DMS153 treated with DMSO at 0.1 percent for 48 hours (cell line): ENCODE measurements around the gene HES7.
"Not testable (repeated sequence)": the region's sequence is repeated elsewhere in the genome, so short reads cannot be mapped to it uniquely, and the experiment has no call there.

Source experiments
- DNase-seq: peaks from one replicate; lab custom pipeline; 2025; ENCODE audit not compliant: unreplicated experiment; lab: John Stamatoyannopoulos, UW

HES7 gene

GRCh38 chr17:8105957-8106398, 17.9 kb downstream of the HES7 start:
- DNase-seq, result no peak

GRCh38 chr17:8104911-8105310, 19.0 kb downstream of the HES7 start:
- no peak for DNase-seq

GRCh38 chr17:8103549-8103948, 20.4 kb downstream of the HES7 start:
- no peak for DNase-seq

GRCh38 chr17:8101721-8102120, 22.2 kb downstream of the HES7 start:
- no peak for DNase-seq

- no peak for DNase-seq
These were observed 23.1 kb downstream of the HES7 start for GRCh38 chr17:8100763-8101162.

GRCh38 chr17:8100111-8100510, 23.8 kb downstream of the HES7 start:
- DNase-seq, result no peak

GRCh38 chr17:8096541-8096940, 27.4 kb downstream of the HES7 start:
- DNase-seq, result no peak

GRCh38 chr17:8095361-8095760, 28.5 kb downstream of the HES7 start:
- no peak for DNase-seq

GRCh38 chr17:8091033-8091687, 32.7 kb downstream of the HES7 start:
- DNase-seq, result no peak

- no peak for DNase-seq
These were observed 34.2 kb downstream of the HES7 start for GRCh38 chr17:8089728-8090127.

- DNase-seq, result no peak
These were observed 36.0 kb downstream of the HES7 start for GRCh38 chr17:8087952-8088230.

GRCh38 chr17:8087075-8087951, 36.6 kb downstream of the HES7 start, which contains the start of gene ALOX12B:
TSS of gene ALOX12B (minus strand) at chr17:8087716. CDS start at chr17:8087442, 274 bp downstream.
- no peak for DNase-seq

GRCh38 chr17:8084250-8084649, 39.7 kb downstream of the HES7 start:
- DNase-seq, result no peak

- DNase-seq, result no peak
These were observed 41.6 kb downstream of the HES7 start for GRCh38 chr17:8082292-8082691.

- DNase-seq, result no peak
These were observed 42.0 kb downstream of the HES7 start for GRCh38 chr17:8081876-8082275.

GRCh38 chr17:8080799-8081219, 43.1 kb downstream of the HES7 start:
- no peak for DNase-seq

GRCh38 chr17:8080208-8080798, 43.6 kb downstream of the HES7 start:
- no peak for DNase-seq

GRCh38 chr17:8079291-8080207, 44.4 kb downstream of the HES7 start:
- DNase-seq, result peak; percentile 27

- not testable (repeated sequence) for DNase-seq
These were observed 46.0 kb downstream of the HES7 start for GRCh38 chr17:8077939-8078338.

- no peak for DNase-seq
These were observed 47.2 kb downstream of the HES7 start for GRCh38 chr17:8076502-8077266.
